Measurements from ENCODE around the gene PCDHB8. TPM values are rescaled to one million over a fixed set of nuclear protein-coding genes. Genes with fewer than 3 reads are reported as not detected.
"Not testable (repeated sequence)": the region's sequence is repeated elsewhere in the genome, so short reads cannot be mapped to it uniquely, and the experiment has no call there.

The PCDHB8 gene
- 0.16 TPM in 1 of 2 replicates, not detected in the other for total RNA-seq (2014; rRNA removed; shearing (Covaris generic))

DNA sequence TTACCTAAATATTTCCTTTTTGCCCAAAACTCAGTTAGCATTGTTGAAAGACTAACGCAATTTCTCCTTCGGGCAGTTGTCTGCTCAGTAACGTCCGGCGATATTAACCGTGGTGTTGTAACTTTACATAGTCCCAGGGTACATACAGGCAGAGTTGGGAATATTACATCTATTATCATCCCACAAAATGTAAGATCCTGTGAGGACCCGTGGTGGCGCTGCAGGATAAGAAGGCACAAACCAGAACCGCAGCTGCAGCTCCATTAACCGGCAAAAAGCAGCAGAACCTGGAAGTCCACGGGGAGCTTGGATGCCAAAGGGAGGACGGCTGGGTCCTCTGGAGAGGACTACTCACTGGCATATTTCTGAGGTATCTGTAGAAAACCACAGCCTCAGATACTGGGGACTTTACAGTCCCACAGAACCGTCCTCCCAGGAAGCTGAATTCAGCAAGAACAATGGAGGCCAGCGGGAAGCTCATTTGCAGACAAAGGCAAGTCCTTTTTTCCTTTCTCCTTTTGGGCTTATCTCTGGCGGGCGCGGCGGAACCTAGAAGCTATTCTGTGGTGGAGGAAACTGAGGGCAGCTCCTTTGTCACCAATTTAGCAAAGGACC, at the start of gene PCDHB8:
TSS of gene PCDHB8 (plus strand) at position 214 of the 615 bp plus-strand sequence. CDS start at position 459, 245 bp downstream.
- not testable (repeated sequence) for DNase-seq (ENCODE audit: low spot score)

DNA sequence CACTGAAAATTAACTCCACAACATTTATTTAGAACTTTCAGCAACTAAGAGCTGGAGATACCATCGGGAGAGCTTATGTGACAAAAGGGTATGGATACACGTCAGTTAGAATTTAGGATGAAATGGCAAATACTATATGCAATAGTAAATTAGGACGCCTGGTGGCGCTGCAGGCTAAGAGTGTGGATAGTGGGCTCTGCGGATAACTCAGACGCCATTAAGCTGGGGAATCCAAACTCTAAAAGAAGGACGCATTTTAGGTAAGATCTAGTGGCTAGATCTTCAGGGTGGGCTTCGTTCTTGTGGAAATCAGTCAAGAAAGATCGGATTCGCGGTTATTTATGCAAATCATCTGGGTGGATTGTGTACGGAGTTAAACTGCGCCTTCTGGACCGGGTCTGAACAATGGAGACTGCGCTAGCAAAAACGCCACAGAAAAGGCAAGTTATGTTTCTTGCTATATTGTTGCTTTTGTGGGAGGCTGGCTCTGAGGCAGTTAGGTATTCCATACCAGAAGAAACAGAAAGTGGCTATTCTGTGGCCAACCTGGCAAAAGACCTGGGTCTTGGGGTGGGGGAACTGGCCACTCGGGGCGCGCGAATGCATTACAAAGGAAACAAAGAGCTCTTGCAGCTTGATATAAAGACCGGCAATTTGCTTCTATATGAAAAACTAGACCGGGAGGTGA, 42.4 kb upstream of the PCDHB8 start, which contains the start of gene PCDHB5:
TSS of gene PCDHB5 (plus strand) at position 177 of the 688 bp plus-strand sequence. CDS start at position 406, 229 bp downstream.
- DNase-seq (ENCODE audit: low spot score) = no peak

DNA sequence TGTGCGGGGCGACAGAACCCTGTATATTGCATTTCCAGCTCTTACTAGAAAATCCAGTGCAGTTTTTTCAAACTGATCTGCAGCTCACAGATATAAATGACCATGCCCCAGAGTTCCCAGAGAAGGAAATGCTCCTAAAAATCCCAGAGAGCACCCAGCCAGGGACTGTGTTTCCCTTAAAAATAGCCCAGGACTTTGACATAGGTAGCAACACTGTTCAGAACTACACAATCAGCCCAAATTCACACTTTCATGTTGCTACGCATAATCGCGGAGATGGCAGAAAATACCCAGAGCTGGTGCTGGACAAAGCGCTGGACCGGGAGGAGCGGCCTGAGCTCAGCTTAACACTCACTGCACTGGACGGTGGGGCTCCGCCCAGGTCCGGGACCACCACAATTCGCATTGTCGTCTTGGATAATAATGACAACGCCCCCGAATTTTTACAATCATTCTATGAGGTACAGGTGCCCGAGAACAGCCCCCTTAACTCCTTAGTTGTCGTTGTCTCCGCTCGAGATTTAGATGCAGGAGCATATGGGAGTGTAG, 41.8 kb upstream of the PCDHB8 start:
- DNase-seq (ENCODE audit: low spot score) = no peak

DNA sequence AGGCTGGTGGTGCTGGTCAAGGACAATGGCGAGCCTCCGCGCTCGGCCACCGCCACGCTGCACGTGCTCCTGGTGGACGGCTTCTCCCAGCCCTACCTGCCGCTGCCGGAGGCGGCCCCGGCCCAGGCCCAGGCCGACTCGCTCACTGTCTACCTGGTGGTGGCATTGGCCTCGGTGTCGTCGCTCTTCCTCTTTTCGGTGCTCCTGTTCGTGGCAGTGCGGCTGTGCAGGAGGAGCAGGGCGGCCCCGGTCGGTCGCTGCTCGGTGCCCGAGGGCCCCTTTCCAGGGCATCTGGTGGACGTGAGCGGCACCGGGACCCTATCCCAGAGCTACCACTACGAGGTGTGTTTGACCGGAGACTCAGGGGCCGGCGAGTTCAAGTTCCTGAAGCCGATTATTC, 40.2 kb upstream of the PCDHB8 start:
- not testable (repeated sequence) for DNase-seq (ENCODE audit: low spot score)

DNA sequence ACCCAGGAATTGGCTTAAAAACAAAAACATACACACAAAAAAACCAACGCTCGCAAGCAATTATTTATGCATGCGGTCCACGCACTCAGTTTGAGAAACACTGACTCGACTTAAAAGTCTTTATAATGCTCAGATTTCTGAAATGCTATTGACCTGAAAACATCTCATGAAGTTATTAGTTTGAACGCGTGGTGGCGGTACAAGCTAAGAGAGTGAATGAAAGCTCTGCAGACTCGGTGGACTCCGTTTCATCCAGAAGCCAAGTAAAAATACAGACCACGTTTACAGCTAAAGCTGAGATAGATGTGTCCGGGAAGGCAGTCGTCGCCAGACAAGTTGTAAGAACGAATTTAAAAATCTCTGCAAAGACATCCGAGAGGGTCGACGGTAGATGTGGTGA, 27.8 kb upstream of the PCDHB8 start, which contains the start of gene PCDHB6:
TSS of gene PCDHB6 (plus strand) at position 246 of the 400 bp plus-strand sequence. CDS start 201 bp downstream, outside the sequence.
- DNase-seq (ENCODE audit: low spot score) = no peak

DNA sequence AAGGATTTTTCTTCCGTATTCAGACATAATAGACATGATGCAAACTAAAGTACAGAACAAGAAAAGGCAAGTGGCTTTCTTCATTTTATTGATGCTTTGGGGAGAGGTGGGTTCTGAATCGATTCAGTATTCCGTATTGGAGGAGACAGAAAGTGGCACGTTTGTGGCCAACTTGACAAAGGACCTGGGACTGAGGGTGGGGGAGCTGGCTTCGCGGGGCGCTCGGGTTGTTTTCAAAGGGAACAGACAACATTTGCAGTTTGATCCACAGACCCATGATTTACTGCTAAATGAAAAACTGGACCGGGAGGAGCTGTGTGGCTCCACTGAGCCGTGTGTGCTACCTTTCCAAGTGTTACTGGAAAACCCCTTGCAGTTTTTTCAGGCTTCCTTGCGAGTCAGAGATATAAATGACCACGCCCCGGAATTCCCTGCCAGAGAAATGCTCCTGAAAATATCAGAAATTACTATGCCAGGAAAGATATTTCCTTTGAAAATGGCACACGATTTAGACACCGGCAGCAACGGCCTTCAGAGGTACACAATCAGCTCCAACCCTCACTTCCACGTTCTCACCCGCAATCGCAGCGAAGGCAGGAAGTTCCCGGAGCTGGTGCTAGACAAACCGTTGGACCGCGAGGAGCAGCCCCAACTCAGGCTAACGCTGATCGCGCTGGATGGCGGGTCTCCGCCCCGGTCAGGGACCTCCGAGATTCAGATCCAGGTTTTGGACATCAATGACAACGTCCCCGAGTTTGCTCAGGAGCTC, 27.2 kb upstream of the PCDHB8 start:
- DNase-seq (ENCODE audit: low spot score) = no peak

DNA sequence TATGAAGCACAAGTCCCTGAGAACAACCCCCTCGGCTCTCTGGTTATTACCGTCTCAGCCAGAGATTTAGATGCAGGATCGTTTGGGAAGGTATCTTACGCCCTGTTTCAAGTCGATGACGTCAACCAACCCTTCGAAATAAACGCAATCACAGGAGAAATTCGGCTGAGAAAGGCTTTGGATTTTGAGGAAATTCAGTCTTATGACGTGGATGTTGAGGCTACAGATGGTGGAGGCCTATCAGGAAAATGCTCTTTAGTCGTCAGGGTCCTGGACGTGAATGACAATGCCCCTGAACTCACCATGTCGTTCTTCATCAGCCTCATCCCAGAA, 26.6 kb upstream of the PCDHB8 start:
- no peak for DNase-seq (ENCODE audit: low spot score)

DNA sequence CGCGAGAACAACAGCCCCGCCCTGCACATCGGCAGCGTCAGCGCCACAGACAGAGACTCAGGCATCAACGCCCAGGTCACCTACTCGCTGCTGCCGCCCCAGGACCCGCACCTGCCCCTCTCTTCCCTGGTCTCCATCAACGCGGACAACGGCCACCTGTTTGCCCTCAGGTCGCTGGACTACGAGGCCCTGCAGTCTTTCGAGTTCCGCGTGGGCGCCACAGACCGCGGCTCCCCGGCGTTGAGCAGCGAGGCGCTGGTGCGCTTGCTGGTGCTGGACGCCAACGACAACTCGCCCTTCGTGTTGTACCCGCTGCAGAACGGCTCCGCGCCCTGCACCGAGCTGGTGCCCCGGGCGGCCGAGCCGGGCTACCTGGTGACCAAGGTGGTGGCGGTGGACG, 26.0 kb upstream of the PCDHB8 start:
- DNase-seq (ENCODE audit: low spot score) = not testable (repeated sequence)

DNA sequence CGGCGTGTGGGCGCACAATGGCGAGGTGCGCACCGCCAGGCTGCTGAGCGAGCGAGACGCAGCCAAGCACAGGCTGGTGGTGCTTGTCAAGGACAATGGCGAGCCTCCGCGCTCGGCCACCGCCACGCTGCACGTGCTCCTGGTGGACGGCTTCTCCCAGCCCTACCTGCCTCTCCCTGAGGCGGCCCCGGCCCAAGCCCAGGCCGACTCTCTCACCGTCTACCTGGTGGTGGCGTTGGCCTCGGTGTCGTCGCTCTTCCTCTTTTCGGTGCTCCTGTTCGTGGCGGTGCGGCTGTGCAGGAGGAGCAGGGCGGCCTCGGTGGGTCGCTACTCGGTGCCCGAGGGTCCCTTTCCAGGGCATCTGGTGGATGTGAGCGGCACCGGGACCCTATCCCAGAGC, 25.5 kb upstream of the PCDHB8 start:
- not testable (repeated sequence) for DNase-seq (ENCODE audit: low spot score)

DNA sequence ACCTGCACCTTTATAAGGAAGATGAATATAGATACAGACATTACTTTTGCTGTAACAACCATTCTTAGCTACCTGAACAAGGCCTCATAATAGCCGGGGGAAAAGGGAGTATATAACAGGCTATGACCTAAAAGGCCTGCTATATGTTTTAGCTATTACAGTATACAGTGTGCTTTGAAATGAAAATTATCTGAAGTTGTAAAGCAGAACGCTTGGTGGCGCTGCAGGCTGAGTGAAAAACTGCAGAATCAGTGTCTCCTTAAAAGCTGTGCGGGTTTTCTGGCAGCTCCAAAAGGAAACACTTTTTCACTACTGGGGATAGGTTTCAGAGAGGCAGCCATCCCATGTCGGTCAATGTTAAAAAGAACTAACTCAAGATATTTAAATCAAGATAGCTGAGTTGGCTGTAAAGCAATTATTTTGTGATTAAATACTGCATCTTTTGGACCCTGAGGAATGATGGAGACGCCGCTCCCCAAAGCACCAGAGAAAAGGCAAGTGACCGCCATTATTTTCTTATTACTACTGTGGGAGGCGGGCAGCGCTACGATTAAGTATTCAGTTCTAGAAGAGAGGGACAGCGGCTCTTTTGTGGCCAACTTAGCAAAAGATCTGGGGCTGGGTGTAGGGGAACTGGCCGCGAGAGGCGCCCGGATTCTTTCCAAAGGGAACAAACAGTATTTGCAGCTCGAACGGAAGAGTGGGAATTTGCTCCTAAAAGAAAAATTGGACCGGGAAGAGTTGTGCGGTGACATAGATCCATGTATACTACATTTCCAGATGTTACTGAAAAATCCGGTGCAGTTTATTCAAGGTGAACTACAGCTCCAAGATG, 21.8 kb upstream of the PCDHB8 start:
- no peak for DNase-seq (ENCODE audit: low spot score)

DNA sequence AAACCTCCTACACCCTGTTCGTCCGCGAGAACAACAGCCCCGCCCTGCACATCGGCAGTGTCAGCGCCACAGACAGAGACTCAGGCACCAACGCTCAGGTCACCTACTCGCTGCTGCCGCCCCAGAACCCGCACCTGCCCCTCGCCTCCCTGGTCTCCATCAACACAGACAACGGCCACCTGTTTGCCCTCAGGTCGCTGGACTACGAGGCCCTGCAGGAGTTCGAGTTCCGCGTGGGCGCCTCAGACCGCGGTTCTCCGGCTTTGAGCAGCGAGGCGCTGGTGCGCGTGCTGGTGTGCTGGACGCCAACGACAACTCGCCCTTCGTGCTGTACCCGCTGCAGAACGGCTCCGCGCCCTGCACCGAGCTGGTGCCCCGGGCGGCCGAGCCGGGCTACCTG, 20.2 kb upstream of the PCDHB8 start:
- DNase-seq (ENCODE audit: low spot score) = not testable (repeated sequence)

DNA sequence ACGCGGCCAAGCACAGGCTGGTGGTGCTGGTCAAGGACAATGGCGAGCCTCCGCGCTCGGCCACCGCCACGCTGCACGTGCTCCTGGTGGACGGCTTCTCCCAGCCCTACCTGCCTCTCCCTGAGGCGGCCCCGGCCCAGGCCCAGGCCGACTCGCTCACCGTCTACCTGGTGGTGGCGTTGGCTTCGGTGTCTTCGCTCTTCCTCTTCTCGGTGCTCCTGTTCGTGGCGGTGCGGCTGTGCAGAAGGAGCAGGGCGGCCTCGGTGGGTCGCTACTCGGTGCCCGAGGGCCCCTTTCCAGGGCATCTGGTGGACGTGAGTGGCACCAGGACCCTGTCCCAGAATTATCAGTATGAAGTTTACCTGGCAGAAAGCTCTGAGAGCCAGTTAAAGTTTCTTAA, 19.7 kb upstream of the PCDHB8 start:
- not testable (repeated sequence) for DNase-seq (ENCODE audit: low spot score)

DNA sequence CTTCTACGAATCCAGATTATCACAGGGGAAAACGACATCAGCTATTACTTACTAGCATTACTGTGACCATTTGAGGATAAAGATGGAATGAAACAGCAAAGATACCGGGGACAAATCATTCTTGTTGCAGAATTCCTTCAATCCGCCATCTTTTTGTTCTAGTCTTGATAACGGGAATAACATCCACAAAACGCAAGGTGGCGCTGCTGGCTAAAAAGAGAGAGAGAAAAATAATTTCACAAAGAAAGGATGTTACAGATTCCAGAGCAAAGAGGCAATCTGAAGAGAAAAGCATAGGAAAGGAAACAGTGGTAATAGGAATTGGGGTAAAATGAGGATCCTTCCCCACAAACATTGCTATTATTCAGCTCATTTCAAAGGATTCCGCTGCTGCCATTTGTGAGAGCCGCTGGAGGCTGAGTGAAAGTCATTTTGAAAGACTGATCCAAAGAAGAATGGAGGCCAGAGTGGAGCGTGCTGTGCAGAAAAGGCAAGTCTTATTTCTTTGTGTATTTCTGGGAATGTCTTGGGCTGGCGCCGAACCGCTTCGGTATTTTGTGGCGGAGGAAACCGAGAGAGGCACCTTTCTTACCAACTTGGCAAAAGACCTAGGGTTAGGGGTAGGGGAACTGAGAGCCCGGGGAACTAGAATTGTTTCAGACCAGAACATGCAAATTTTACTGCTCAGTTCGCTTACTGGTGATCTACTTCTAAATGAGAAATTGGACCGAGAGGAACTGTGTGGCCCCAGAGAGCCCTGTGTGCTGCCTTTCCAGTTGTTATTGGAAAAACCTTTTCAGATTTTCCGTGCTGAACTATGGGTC, 5.0 kb upstream of the PCDHB8 start, which contains the start of gene PCDHB7:
TSS of gene PCDHB7 (plus strand) at position 264 of the 824 bp plus-strand sequence. CDS start at position 456, 192 bp downstream.
- DNase-seq (ENCODE audit: low spot score) = peak; percentile 16

DNA sequence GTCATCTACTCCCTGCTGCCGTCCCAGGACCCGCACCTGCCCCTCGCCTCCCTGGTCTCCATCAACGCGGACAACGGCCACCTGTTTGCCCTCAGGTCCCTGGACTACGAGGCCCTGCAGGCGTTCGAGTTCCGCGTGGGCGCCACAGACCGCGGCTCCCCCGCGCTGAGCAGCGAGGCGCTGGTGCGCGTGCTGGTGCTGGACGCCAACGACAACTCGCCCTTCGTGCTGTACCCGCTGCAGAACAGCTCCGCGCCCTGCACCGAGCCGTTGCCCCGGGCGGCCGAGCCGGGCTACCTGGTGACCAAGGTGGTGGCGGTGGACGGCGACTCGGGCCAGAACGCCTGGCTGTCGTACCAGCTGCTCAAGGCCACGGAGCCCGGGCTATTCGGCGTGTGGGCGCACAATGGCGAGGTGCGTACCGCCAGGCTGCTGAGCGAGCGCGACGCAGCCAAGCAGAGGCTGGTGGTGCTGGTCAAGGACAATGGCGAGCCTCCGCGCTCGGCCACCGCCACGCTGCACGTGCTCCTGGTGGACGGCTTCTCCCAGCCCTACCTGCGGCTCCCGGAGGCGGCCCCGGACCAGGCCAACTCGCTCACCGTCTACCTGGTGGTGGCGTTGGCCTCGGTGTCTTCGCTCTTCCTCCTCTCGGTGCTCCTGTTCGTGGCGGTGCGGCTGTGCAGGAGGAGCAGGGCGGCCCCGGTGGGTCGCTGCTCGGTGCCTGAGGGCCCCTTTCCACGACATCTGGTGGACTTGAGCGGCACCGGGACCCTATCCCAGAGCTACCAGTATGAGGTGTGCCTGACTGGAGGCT, 3.1 kb upstream of the PCDHB8 start:
- not testable (repeated sequence) for DNase-seq (ENCODE audit: low spot score)

DNA sequence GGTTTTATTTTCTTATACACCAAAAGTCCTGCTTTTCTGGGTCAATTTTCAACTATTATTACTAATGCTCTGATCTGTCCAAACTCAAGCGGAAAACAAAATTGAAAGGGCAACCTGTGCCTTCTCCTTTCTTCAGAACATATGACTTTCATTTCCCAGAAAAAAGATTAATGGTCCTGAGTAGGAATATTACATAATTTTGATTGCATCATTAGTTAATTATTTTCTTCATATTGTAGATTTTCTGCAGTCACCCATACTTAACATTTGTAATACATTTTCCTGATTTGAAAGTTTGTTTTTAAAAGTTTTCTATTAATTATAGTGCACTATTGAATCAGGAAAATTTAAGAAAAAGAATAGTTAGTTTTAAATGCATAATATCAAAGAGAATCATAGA, 1.7 kb upstream of the PCDHB8 start:
- DNase-seq (ENCODE audit: low spot score) = no peak

DNA sequence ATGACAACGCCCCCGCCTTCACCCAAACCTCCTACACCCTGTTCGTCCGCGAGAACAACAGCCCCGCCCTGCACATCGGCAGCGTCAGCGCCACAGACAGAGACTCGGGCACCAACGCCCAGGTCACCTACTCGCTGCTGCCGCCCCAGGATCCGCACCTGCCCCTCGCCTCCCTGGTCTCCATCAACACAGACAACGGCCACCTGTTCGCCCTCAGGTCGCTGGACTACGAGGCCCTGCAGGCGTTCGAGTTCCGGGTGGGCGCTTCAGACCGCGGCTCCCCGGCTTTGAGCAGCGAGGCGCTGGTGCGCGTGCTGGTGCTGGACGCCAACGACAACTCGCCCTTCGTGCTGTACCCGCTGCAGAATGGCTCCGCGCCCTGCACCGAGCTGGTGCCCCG, 1.8 kb downstream of the PCDHB8 start:
- DNase-seq (ENCODE audit: low spot score) = not testable (repeated sequence)

DNA sequence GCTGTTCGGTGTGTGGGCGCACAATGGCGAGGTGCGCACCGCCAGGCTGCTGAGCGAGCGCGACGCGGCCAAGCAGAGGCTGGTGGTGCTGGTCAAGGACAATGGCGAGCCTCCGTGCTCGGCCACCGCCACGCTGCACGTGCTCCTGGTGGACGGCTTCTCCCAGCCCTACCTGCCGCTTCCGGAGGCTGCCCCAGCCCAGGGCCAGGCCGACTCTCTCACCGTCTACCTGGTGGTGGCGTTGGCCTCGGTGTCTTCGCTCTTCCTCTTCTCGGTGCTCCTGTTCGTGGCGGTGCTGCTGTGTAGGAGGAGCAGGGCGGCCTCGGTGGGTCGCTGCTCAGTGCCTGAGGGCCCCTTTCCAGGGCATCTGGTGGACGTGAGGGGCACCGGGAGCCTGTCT, 2.3 kb downstream of the PCDHB8 start:
- not testable (repeated sequence) for DNase-seq (ENCODE audit: low spot score)

DNA sequence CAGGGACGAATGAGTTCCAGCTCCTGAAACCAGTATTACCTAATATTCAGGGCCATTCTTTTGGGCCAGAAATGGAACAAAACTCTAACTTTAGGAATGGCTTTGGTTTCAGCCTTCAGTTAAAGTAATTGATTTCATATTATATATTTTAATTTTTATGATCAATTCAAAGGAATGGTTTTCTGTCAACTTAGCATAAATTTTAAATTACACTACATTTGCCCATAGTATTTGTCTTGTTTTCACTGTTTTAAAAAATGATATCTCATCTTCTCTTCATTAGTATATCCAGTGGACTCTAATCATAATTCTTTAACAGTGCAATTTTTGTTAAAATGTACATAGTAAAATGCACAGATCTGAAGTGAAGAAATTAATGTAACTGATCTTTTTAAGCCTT, 2.7 kb downstream of the PCDHB8 start:
- DNase-seq (ENCODE audit: low spot score) = no peak

DNA sequence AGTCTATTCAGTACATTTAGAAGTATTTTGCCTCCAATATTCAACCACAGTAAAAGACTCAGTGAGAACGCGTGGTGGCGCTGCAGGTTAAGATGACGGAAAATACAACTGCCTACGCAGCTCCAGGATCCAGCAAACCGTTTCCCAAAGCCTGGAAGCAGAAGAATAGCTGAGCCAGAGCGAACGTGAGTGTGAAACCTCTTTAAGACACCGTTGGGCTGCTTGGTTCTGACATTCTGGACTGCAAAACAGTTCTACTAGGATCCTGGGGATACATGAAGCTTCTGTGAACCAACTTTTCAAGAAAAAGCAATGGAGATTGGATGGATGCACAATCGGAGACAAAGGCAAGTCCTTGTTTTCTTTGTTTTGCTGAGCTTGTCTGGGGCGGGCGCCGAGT, 4.7 kb downstream of the PCDHB8 start, which contains the start of gene PCDHB16:
TSS of gene PCDHB16 (plus strand) at position 140 of the 400 bp plus-strand sequence. CDS start at position 313, 173 bp downstream.
- peak; percentile 35 for DNase-seq (ENCODE audit: low spot score)
